Nephron (organoid): Measurements from ENCODE around the gene ZPLD1.

Source experiments
- H3K27ac Mint-ChIP-seq, 3 experiments: 2 replicates each; pipeline ENCODE4 v1.8.0; 2020; ENCODE audit warnings: mixed read lengths in 3 of 3, mild to moderate bottlenecking in 2 of 3, moderate library complexity in 1 of 3
- H3K27me3 Mint-ChIP-seq: 2 replicates; pipeline ENCODE4 v1.8.0; 2021; ENCODE audit warnings: low read depth, mild to moderate bottlenecking, moderate library complexity, mixed read lengths
- H3K36me3 Mint-ChIP-seq: 2 replicates; pipeline ENCODE4 v1.8.0; 2020; ENCODE audit warnings: low read depth, mixed read lengths
- H3K4me1 Mint-ChIP-seq: 2 replicates; pipeline ENCODE4 v1.8.0; 2020; ENCODE audit warnings: mixed read lengths
- H3K4me3 Mint-ChIP-seq, 3 experiments: 2 replicates each; pipeline ENCODE4 v1.8.0; 2020; ENCODE audit warnings: mild to moderate bottlenecking in 3 of 3, mixed read lengths in 3 of 3, moderate library complexity in 2 of 3
- H3K9me3 Mint-ChIP-seq: 2 replicates; pipeline ENCODE4 v1.8.0; 2020; ENCODE audit warnings: mixed read lengths
- TF ChIP-seq, protein P1 (sequence below), 3 experiments: fragments of 200-600 bp; sonication (generic); IDR thresholded peaks; one replicate each; pipeline ENCODE4 v1.5.0; 2021; ENCODE audit warnings: antibody characterized with exemption in 3 of 3; ENCODE audit not compliant: unreplicated experiment in 3 of 3

Gene ZPLD1

GRCh38 chr3:102476198-102476597, 41.4 kb downstream of the ZPLD1 start:
- Mint-ChIP-seq H3K4me3 (no peak overlapping the region), H3K27me3 (no peaks in the 10 kb centered on the region), H3K4me1 (no peaks in the 10 kb centered on the region), H3K36me3 (no peaks in the 10 kb centered on the region), H3K9me3 (no peaks in the 10 kb centered on the region), H3K27ac (no peak overlapping the region)
- TF ChIP-seq, protein P1, sequence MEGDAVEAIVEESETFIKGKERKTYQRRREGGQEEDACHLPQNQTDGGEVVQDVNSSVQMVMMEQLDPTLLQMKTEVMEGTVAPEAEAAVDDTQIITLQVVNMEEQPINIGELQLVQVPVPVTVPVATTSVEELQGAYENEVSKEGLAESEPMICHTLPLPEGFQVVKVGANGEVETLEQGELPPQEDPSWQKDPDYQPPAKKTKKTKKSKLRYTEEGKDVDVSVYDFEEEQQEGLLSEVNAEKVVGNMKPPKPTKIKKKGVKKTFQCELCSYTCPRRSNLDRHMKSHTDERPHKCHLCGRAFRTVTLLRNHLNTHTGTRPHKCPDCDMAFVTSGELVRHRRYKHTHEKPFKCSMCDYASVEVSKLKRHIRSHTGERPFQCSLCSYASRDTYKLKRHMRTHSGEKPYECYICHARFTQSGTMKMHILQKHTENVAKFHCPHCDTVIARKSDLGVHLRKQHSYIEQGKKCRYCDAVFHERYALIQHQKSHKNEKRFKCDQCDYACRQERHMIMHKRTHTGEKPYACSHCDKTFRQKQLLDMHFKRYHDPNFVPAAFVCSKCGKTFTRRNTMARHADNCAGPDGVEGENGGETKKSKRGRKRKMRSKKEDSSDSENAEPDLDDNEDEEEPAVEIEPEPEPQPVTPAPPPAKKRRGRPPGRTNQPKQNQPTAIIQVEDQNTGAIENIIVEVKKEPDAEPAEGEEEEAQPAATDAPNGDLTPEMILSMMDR (IDR thresholded peaks at IDR 0.05; ENCODE audit: unreplicated experiment in 3 of 3), result no peak

DNA sequence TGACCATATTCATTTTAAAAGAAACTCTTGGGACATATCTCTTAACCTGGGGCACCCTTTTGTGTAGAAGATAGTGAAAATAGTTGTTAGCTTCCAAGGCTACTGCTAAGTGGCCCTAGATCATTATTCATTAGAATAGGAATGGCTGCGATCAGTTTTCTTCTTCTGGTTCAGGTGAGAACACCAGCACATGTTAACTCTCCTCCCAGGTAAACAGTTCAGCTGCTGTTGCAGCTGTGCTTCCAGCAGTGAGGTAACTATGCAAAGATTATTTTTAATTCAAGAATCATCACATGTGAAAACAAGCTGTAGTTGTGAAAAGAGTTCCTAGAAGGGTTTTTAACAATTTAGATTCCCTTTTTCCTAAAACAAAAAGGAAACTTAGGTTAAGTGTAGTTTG, 43.3 kb downstream of the ZPLD1 start:
- TF ChIP-seq, protein P1 (IDR thresholded peaks at IDR 0.05; ENCODE audit: unreplicated experiment in 3 of 3), result no peak
- Mint-ChIP-seq H3K36me3 (no peaks in the 10 kb centered on the region), H3K4me3 (no peak overlapping the region)

DNA sequence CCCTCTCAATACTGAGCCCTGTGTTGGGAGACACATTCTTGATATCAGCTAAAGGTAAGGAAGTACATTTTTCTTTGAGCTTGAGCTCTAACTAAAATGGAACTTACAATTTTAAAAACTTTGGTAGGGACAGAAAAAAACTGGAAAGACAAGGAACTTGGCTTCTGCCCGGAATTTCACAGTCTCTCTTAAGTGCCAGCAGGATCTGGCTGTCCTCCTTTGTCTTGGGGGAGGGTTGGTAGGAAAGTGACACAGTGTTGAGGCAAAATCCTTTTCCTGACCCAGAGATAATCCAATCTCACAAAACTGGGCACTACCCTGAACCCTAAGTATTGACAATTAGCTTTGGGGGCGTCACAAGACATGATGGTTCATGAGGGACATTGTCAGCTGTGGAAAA, 45.3 kb downstream of the ZPLD1 start:
- TF ChIP-seq, protein P1 (IDR thresholded peaks at IDR 0.05; ENCODE audit: unreplicated experiment in 3 of 3), result no peak
- H3K4me1 Mint-ChIP-seq, result no peaks in the 10 kb centered on the region
- H3K9me3 Mint-ChIP-seq, result no peaks in the 10 kb centered on the region
- H3K27me3 Mint-ChIP-seq, result no peaks in the 10 kb centered on the region
- peak overlapping the region in 1 of 3 experiments; percentile 62 for H3K27ac Mint-ChIP-seq
- H3K4me3 Mint-ChIP-seq, result no peak overlapping the region
- no peaks in the 10 kb centered on the region for H3K36me3 Mint-ChIP-seq

More for the DNA sequence above, 43.3 kb downstream of the ZPLD1 start:
- H3K27ac Mint-ChIP-seq, result peak overlapping the region in 1 of 3 experiments; percentile 45
- no peaks in the 10 kb centered on the region for H3K9me3 Mint-ChIP-seq
- no peaks in the 10 kb centered on the region for H3K4me1 Mint-ChIP-seq
- no peaks in the 10 kb centered on the region for H3K27me3 Mint-ChIP-seq

- Mint-ChIP-seq H3K27me3 (no peaks in the 10 kb centered on the region), H3K9me3 (no peaks in the 10 kb centered on the region), H3K4me3 (no peak overlapping the region), H3K27ac (peak overlapping the region in 2 of 3 experiments; percentile 48 to 93), H3K36me3 (no peaks in the 10 kb centered on the region), H3K4me1 (no peaks in the 10 kb centered on the region)
- TF ChIP-seq, protein P1 (IDR thresholded peaks at IDR 0.05; ENCODE audit: unreplicated experiment in 3 of 3), result no peak
Observed at GRCh38 chr3:102481050-102481449, 46.2 kb downstream of the ZPLD1 start.

DNA sequence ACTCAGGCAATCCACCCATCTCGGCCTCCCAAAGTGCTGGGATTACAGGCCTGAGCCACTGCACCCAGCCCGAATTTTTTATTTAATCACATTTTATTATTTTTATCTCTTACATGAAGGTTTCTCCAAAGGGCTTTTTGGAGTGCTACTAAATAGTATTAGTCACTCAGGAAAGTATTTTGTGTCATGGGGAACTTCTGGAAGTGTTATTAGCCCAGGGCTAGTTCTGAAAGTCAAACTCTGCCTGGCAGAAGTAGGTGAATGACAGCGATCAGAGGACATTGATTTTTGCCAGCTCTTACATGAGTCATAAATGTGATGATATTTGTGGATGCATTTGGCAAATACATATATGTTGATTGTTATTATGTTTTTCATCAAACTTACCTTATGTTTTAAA, 48.7 kb downstream of the ZPLD1 start:
- H3K27ac Mint-ChIP-seq, result no peak overlapping the region
- H3K36me3 Mint-ChIP-seq, result no peaks in the 10 kb centered on the region
- peaks cover 4% of the 10 kb centered on the region for H3K27me3 Mint-ChIP-seq
- no peak overlapping the region for H3K4me3 Mint-ChIP-seq
- H3K4me1 Mint-ChIP-seq, result no peaks in the 10 kb centered on the region
- no peaks in the 10 kb centered on the region for H3K9me3 Mint-ChIP-seq
- TF ChIP-seq, protein P1 (IDR thresholded peaks at IDR 0.05; ENCODE audit: unreplicated experiment in 3 of 3), result no peak

GRCh38 chr3:102484363-102484762, 49.5 kb downstream of the ZPLD1 start:
- H3K9me3 Mint-ChIP-seq, result peaks cover 3% of the 10 kb centered on the region
- H3K27ac Mint-ChIP-seq, result no peak overlapping the region
- no peaks in the 10 kb centered on the region for H3K36me3 Mint-ChIP-seq
- H3K27me3 Mint-ChIP-seq, result peaks cover 4% of the 10 kb centered on the region
- H3K4me3 Mint-ChIP-seq, result no peak overlapping the region
- no peaks in the 10 kb centered on the region for H3K4me1 Mint-ChIP-seq
- TF ChIP-seq, protein P1 (IDR thresholded peaks at IDR 0.05; ENCODE audit: unreplicated experiment in 3 of 3), result no peak
